ENCODE results near the gene C1orf21.

DNA sequence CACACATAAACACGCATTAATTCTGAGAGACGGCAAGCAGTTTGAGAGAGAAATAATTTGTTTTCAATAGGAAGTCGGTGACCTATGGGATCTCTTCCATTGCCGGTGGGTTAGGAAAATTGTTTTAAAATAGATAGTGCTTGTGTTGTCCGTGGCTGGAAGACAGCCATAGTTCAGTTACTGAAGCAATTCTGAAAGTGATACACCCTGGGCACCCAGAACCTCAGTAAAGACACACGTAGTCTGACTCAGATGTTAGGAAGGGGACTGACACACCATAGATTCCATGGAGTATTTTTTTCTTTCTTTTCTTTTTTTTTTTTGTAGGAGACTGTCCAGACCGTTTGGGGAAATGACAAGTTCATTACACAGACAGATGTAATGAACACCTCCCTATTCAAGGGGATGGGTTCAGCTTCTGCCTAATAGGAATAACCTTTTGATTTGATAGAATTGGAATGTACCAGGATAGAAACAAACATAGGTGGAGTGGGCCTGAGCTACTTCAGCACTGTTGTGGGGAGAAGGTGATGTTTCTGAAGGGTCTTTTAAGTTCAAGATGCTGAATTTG is 1.6 kb downstream of the C1orf21 start:
- TF ChIP-seq POLR2AphosphoS5 (IDR thresholded peaks at IDR 0.05; ENCODE audit: low read depth, low read length) = no peak
- no peak for TF ChIP-seq POLR2A (IDR thresholded peaks at IDR 0.05; ENCODE audit: low read depth, low read length)
